Activated T-cell treated with anti-CD3 and anti-CD28 coated beads for 48 hours (primary cell): ENCODE results near the gene TIPARP.
"Not testable (repeated sequence)": the region's sequence is repeated elsewhere in the genome, so short reads cannot be mapped to it uniquely, and the experiment has no call there.

Source experiments
- DNase-seq: peaks from one replicate; pipeline ENCODE4 v3.0.0-alpha.2; 2020; ENCODE audit warnings: low read depth

Gene TIPARP

DNA sequence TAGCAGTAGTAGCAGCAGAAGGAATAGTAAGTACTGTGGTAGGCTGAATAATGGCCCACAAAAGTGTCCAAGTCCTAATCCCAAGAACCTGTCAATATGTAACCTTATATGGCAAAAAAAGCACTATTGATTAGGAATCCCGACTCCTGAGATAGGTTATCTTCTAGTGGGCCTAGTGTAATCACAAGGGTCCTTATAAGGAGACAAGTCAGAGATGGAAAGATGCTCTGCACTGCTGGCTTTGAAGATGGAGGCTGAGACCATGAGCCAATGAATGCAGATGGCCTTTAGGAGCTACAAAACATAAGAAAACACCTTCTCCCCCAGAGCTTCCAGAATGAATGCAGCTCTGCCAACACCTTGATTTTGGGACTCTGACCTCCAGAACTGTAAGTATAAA, 36.0 kb downstream of the TIPARP start:
- DNase-seq: no peak

DNA sequence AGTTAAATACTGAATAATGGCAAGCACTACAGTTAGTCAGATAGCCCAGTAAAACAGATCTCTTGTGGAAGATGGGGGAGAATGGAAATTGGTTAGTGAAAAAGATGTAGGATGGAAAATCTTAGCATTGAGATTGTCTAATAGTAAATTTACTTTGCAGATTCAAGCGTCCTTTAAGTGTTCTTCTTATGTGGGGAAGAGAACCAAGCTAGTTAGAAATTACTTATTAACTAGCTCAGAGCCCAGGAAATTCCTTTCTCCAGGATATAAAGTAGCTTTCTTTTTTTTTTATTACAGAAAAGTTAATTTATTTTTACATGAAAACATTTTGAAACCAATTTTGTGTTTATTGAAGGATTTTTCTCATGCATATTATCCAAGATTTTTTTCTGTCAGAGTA, 36.7 kb downstream of the TIPARP start:
- no peak for DNase-seq

- DNase-seq: not testable (repeated sequence)
These were observed 37.6 kb downstream of the TIPARP start for GRCh38 chr3:156711944-156712343.

DNA sequence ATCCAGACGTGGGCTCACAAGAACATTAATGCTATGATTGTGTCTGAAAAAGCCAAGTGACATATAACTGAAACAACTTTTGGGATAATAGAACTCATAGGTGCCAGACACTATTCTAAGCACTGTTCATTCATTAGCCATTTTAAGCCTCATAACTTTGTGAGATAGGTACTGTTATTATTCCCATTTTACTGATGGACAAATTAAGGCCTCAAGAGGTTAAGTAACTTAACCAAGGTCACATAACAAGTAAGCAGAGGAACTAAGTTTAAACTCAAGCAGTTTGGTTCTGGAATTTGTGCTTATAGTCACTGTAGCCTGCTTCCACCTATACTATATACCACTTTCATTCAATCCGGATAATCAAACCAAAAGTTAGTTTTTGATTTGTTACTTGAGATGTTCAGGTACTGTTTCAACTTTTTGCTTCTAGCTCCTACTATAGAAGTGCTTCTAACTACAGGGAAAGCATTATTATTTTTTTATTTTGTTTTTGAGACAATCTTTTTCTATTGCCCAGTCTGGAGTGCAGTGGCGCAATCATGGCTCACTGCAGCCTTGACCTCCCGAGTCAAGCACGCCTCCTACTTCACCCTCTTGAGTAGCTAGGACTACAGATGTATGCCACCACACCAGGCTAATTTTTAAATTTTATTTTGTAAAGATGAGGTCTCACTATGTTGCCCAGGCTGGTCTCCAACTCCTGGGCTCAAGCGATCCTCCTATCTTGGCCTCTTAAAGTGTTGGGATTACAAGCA, 41.9 kb downstream of the TIPARP start:
- DNase-seq: no peak

GRCh38 chr3:156718622-156719306, 44.4 kb downstream of the TIPARP start:
- no peak for DNase-seq

- DNase-seq: no peak
These were observed 46.4 kb downstream of the TIPARP start for GRCh38 chr3:156720826-156721225.

GRCh38 chr3:156721687-156722618, 47.6 kb downstream of the TIPARP start:
- no peak for DNase-seq

- DNase-seq: no peak
These were observed 48.8 kb downstream of the TIPARP start for GRCh38 chr3:156723182-156723619.

- no peak for DNase-seq
These were observed 51.3 kb downstream of the TIPARP start for GRCh38 chr3:156725682-156726081.

GRCh38 chr3:156726456-156726855, 52.1 kb downstream of the TIPARP start:
- DNase-seq: no peak

DNA sequence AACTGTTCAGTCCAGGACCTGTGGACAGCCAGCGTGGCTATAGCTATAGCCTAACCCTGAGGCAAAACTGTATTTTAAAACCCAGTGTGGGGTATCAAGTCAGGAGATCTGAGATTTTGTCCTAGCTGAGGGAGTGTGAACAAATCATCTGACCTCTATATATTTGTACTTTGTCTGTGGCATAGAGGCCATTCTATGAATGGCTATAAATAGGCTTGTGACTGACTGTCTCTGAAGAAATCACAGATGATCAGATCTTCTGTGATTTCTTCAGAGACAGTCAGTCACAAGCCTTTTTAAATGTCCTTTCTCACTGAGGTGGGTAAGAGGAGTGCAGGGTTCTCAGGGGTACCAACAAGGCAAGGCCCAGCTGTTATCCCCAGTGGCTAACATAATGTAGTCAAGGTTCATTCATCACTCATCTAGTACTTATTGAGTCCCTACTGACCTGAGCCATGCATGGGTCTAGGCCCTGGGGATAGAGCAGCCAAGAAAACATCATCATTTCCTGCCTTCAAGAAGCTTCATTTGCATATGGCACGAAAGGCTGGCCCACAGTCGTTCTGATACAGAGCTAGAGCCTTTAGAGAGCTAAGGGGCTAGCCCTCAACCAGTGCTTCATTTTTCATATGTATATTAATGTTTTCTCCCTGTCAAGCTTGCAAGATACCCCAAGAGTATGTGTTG, 53.3 kb downstream of the TIPARP start:
- DNase-seq: no peak

GRCh38 chr3:156728267-156728985, 54.0 kb downstream of the TIPARP start:
- no peak for DNase-seq

GRCh38 chr3:156729460-156730179, 55.2 kb downstream of the TIPARP start:
- no peak for DNase-seq

DNA sequence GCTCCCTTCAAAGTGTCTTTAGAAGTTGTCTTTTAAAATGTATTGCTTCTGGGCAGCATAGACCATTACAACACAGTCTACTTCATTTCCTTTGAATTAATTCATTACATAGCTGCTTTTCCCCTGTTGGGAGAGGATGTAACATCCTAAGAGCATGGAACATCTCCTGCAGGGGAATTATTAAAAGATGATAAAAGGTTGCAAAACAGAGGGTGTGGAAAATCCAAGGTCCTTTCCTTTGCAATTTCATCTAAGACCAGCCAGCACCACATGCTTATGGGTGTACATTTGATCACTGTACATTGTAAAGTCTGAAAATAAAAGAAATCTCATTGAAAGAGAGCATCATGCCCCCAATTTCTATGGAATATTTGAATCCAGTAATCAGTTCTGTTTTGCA, 57.4 kb downstream of the TIPARP start:
- DNase-seq: no peak

DNA sequence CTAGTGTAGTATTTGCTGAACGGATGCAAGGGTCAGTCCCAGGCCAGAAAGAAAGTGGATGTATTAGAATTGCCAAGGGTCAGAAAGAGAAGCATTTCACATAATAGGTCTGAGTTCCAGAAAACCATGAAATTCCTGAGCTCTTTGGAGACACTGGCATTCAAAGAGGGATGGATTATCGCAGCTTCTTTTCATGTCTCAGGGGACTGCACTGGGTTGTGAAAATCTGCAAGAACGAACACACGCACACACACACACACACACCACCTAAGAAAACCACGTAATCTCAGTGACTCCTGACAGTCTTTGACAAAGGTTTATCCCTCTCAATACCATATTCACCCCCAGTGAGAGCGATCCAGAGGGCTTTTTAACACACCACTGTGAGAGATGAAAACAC, 57.9 kb downstream of the TIPARP start:
- DNase-seq: no peak

DNA sequence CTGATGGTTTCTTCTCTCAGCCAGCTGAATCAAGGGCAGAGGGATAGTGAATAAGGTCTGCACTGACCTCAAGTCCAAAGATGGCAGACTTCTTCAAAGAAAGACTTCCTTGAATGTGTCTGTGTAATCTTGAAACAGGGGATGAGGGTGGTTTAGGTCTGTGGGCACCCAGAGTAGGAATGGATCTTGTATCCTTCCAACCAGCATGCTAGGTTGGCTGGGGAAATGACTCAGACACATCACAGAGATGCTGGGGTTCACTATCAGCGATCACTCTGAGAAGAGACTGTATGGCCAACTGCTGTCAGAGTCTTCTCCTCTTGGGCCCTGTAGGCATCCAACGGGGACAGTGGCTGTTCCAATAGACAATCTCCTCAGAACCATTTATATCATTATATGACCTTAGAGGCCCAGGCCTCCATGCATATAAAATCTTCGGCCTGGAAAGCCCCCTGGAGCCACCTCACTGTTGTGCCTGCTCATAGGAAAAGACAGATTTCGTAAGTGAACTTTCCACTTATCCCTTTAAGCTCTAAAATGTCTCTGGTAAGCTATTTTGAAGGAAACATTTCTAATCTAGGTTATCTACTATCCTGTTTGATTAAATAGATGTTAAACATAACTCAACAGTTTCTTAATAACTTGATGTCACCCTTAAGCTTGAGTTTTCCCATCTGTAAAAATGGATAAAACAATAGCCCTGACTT, 58.5 kb downstream of the TIPARP start:
- no peak for DNase-seq

DNA sequence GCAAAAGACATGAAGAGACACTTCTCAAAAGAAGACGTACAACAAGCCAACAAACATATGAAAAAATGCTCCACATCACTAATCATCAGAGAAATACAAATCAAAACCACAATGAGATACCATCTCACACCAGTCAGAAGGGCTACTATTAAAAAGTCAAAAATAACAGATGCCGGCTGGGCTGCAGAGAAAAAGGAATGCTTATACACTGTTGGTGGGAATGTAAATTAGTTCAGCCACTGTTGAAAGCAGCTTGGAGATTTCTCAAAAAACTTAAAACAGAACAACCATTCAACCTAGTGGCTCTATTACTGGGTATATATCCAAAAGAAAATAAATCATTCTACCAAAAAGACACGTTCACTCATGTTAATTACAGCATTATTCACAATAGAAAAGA, 60.3 kb downstream of the TIPARP start:
- not testable (repeated sequence) for DNase-seq

DNA sequence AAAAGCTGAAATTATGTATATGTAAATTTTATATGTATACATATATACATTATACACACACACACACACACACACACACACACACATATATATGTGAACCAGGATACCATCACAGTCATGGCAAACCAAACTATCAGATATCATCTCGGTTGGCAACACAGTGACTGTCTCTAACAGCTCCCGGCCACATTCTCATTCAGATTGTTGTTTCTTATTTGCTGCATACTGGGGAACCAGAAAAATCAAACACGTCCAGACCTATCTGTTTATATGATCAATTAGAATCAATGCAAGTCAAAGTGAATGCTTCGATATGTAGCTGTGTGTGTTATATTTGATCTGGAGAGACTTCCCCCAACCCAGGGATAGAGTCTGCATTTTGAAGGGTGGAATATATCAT, 61.1 kb downstream of the TIPARP start:
- no peak for DNase-seq

GRCh38 chr3:156737049-156737448, 62.7 kb downstream of the TIPARP start:
- not testable (repeated sequence) for DNase-seq

- DNase-seq: no peak
These were observed 63.9 kb downstream of the TIPARP start for GRCh38 chr3:156738251-156738650.
